HT-29 (cell line): ENCODE data around the gene F10. TPM values are rescaled to one million over a fixed set of nuclear protein-coding genes. Genes with fewer than 3 reads are reported as not detected.

Source experiments
- DNase-seq: peaks from one replicate; pipeline ENCODE4 v3.0.0-alpha.2; 2015; ENCODE audit warnings: low spot score
- total RNA-seq: library from RNA; depleted of rRNA; stranded (reverse); fragments of >200 nt; shearing (Covaris generic); gene quantifications from 2 replicates; pipeline ENCODE4 v1.2.3, GENCODE V29; 2014

Gene F10
- total RNA-seq, 1 experiment from 2014 or later: not detected

DNA sequence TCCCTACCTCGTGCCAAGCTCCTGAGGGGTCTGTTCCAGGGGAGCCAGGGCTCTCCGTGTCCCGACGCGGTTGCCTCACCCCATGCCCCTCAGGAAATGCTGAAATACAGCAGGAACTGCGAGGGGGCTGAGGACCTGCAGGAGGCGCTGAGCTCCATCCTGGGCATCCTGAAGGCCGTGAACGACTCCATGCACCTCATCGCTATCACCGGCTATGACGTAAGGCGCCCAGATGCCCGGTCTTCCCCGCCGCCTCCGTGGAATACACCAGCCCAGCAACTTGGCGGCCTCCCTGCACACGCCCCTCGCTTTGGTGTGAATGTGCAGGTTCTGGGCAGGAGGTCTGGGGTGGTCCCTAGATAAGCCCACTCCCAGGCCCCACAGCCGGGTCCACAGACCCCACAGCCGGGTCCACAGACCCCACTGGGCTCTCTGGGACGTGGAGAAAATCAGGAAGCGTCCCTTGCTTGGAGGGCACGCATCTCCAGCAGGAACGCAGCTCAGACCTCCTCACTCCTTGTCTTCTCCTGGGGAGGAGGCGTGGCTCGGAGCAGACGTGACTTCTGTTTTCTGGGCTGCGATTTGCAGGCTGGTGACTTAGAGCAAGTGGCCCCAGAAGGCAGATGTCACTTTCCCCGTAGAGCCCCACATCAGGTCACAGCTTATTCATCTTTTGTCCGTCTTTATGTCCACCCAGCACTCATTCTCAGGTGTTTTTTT, 36.4 kb upstream of the F10 start:
- DNase-seq: no peak

DNA sequence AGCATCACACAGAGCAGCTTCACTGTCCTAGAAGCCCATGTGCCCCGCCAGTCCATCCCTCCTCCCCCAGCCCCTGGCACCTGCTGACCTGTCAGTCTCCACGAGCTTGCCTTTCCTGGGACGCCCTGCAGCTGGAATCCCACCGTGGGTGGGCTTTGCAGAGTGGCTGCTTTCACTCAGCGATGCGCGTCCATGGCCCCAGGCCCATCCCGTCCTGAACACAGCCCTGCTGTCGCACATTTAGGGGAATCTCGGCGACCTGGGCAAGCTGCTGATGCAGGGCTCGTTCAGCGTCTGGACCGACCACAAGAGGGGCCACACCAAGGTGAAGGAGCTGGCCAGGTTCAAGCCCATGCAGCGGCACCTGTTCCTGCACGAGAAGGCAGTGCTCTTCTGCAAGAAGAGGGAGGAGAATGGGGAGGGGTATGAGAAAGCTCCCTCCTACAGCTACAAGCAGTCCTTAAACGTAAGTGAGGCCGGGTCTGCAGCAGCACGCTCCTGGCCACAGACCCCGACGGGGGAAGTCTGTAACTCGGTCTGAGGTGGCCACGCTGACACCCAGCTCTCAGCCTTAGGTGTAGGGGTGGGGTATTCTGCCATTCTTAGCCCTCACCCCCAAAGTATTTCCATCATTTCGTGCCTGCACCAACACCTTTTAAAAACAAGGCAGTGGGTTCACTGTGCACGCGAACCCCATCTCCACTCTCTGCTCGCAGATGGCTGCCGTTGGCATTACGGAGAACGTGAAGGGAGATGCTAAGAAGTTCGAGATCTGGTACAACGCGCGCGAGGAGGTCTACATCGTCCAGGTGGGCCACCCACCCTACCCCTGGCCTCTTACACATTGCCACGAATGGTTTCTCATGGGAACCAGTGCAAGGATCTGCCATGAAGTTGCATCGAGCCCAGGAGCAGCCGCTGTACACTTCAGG, 35.3 kb upstream of the F10 start:
- no peak for DNase-seq

DNA sequence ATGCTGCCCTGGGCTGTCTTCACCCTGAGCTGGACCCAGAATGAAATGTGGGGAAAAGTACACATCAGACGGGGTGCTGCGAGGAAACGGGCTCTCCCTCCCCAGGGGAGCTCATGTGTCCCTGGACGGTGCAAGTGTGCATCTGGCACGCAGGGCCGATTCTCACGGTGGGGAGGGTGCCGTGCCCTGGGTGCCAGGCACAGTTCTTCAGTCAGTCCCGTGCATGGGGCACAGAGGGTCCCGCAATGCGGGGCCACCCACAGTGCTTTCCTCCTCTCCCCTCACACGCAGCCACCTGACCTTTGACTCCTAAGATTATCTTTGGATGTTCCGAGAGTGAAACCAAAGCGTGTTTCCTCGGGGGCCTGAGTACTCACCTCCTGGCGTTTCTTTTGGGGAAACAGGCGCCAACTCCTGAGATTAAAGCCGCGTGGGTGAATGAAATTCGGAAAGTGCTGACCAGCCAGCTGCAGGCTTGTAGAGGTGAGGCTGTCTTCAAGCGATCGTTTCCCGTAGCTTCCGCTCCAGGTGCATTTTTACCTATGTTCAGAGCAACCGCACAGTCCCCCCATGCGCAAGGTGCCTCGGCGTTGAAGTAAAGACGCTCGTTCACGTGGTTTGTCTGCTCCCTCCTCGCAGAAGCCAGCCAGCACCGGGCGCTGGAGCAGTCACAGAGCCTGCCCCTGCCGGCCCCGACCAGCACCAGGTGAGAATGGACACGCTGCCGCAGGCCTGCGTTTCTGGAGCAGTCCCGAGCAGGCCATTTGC, 34.5 kb upstream of the F10 start:
- DNase-seq: no peak

DNA sequence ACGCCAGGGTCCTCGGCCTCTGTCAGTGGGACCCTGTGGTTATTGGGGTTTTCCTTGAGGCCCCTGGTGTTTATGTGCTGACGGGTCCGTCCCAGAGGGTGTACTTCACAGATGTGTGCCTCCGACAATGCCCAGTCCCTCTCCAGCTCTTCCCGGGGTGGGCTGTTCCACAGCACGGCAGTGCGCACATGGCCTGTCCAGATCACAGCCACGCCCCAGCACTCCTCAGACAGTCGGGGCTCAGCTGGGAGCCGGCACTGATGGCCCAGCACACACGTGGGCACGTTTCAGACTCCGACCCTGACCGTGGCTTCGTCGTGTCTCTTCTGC, 33.9 kb upstream of the F10 start:
- DNase-seq: no peak

DNA sequence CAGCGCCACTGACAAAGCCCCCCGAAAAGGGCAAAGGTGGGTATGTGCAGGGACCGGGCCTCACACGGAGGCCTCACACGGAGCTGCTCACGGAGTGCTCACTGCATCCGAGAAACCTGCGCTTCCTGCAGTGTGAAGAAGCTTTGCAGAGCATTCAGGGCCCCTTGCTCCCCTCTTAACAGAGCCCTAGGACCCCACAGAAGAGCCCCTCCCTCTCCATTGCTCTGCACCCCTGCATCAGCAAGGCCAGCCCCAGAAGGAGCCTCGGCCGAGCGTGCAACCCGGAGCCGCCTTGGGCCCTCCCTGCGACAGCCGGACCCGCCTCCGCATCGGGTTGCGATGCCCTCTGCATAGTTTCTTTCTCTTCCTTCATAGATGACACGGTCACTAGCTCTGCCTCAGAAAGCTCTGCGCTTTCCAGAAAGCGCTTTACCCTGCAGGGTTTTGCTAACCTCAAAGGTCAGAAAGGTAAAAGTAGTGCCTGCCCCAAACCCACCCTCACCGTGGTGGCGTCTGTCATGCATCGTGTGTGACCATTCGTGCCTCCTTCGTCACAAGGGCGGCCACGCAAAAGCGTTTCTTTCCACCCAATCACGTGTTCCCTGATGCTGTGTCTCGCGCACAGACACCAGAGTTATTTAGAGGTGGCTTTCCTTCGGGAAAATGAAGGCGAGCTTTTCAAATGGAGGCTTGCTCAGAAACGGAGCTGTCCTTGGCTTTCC, 32.7 kb upstream of the F10 start:
- DNase-seq: no peak

DNA sequence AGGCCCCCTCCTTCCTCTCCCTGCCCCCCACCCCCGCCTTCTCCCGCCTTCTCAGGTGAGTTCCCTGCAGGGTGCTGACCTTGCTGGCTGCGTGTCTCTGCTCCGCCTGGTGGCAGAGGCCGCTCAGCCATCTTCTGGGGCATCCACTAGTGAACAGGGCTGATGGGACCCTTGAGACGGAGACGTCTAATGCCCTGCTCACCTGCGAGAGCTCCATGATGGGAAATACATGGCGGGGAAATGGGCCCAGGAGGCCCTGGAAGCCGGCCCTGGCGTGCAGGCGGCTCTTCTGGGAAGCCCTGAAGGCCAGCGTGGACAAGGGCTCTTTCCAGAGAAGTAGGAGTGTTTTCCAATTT, 32.2 kb upstream of the F10 start:
- no peak for DNase-seq

DNA sequence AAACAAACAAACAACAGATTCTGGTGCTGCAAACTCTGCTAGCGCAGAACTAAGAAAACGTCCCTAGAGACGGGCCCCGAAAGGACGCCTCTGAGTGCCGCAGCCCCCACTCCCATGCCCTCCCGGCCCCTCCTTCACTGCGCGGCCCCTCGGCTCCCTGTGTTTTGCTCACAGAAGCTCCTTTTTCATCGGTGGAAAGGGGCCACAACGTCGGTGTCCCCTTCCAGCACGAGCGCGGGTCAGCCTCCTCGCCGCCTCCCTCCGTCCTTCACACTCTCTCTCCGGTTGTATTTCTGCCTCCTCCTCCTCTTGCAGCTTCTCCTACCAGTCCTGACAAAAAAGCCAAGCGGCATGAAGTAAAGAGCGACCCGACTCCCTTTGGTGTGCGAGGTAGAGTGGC, 31.8 kb upstream of the F10 start:
- DNase-seq: no peak

DNA sequence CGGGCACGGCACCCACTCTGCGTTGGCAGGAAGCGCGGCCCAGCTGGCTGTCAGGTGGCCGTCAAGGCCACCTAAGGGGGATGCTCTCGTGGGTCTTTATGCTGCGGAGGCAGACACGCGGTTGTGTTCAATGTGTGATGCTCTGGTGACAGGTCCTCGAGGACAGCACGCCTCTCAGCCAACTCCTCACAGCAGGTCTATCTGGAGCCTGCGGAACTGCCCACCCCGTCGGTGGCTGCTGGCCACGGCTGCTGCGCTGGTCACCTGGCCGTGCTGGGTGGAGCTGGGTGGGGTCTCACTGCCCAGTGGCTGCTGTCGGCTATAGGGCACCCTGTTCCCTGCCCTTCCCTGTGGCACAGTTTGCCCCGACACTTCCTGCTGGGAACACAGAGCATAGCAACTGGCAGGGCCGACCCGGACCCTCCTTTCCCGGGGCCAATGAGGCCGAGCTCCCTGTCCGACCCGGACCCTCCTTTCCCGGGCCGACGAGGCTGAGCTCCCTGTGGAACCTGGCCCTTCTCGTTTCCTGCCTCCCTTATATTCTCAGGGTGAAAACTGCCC, 31.3 kb upstream of the F10 start:
- no peak for DNase-seq

DNA sequence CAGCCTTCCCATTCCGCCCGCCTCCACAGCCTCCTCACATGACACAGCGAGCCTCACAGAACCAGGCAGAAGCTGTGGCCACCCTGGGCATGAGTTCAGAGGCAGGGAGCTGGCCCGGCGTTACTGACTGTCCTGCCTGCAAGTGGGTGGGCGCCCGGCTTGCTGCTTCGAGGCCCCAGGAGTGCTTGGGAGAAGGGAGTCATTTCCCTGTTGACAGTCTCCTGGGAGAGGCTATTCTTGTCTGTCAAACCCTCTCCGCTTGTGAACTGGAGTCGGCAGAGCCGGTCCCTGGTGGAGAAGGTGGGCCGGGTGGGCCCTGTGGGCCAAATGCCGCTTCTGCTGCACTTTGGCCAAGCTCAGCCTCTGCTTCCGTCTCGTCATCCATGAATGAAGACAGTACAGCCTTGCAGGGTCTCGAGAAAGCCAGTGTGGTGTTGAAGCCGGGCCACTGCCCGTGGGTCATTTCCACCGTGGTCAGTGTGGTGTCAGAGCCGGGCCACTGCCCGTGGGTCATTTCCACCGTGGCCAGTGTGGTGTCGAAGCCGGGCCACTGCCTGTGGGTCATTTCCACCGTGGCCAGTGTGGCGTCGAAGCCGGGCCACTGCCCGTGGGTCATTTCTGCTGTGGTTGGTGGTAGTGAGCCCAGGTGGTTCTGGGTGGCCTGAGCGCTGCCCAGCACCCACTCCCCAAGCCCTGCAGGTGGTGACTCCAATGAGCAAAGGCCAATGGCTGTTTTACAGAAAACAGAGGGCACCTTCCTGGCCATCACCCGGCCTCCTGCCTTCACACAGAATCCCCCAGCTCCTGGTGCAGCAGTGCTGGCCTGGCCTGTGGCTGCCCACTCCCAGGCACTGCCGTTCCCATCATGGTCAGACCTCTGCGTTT, 30.5 kb upstream of the F10 start:
- DNase-seq: no peak

DNA sequence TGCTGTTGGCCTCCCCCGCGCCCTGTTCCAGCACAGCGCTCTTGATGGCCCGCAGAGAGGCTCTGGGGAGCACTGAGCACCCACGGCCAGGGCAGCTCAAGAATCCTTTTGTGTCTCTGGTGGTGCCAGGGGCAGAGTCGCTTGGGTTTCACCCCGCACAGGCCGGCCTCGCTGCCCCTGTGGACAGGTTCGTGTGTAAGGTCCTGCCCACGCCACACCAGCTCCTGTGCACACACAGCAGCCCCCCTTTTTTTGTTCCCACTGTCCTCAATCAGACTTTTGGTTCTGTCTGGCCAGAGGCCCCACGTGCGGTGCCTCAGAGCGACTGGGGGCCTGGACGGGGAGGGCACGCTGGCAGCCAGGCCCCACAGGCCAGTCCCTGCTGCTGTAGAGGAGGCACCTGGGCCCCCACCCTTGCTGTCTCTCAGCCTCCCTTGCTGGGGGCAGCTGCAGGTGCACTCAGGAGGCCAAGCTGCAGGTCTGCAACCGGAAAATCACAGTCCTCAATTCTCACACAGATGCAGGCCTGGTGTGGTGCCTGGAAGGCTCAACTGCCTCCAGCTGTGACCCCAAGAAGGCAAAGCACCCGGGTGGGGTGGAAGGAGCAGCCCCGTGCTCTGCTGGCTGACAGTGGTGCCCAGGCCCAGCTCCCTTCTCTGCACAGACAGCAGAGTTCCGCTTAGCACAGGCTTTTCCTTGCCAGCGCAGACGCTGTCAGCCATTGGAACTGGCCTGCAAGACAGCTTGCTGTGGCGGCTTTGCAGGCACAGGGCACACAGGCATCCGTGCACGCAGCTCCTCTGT, 29.6 kb upstream of the F10 start:
- DNase-seq: no peak

DNA sequence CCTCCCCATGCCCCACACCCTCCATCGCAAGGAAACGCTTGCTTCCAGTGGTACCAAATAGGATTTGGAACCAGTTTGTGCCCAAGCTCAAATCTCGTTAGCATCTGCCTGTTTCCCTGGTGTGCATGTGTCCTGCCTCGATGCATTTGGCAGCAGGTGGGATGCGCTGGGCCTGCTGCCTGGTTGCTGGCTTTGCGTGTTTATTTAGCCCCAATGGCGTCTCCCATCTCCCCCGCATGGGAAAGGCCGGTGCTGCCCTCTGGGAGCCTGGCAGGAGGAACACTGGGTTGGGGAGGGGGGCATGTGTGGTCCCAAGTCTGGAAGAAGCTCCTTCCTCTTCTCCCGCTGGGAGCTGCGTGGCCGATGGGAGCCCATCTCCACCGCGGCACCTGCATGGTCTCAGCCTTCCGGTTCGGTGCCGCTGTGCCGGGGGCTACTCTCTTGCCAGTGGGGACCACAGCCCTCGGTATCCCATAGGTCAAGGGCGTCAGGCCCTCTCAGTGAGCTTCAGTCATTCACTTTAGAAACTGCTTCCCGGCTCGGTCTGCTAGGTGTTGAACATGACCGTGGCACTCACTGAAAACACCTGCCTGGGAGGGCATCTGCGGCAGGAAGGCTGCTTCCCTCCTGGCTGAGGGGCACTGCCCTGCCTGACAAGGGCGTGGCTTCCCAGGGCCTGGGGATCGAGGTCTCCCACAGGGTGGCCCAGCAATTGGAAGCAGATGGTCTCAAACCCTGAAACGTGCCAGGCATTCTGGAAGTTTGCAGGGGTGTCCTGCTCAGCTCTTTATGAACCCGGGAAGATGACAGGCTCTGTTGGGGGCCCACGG, 28.8 kb upstream of the F10 start:
- DNase-seq: no peak

DNA sequence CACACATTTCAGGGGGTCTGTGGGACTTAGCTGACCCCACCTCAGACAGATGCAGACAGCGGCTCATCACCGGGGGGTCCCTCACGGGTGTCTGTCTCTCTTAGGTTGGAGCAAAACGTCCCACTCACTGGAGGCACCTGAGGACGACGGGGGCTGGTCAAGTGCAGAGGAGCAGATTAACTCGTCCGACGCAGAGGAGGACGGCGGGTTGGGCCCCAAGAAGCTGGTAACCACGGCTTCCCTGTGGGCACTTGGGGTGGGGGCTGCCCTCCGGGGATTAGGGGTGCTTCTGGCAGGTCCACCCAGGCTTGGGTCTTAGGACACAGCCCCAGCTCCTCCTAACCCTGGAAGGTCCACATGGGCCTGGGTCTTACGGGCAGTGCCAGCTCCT, 28.2 kb upstream of the F10 start:
- no peak for DNase-seq

DNA sequence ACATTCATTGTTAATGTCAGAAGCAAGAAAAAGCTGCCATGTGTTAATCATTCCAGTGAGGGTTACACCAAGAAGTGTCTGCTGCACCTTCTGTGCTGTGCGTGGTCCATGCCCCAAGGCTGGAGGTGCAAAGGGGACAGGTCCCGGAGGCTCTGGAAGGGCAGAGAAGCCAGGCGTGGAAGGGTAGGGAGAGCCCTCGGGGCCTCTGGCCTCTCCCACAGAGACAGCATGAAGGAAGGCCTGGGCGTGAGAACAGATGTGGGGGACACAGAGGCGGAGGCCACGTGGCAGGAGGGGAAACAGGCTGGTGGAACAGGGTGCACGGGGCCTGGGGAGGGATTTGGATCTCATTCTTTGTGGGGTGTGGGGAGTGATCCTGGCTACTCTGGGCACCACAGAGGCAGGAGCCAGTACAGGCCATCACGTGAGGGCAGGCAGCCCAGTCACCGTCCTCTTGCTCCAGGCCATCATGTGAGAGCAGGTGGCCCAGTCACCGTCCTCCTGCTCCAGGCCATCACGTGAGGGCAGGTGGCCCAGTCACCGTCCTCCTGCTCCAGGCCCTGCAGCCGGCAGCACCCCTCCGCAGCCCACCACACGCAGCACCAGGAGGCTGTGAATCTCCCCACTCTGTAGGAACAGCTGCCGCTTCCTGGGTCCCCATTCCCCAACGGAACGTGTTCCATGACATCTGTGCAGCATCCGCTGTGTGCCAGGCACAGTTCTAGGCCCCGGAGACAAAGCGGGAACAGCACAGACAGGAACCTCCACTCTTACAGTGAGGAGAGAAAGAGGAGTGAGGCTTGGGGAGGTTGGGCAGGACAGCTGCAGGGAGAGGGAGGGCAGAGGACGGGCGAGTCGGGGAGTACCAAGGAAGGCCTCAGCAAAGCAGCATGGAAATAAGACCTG, 27.2 kb upstream of the F10 start:
- no peak for DNase-seq

DNA sequence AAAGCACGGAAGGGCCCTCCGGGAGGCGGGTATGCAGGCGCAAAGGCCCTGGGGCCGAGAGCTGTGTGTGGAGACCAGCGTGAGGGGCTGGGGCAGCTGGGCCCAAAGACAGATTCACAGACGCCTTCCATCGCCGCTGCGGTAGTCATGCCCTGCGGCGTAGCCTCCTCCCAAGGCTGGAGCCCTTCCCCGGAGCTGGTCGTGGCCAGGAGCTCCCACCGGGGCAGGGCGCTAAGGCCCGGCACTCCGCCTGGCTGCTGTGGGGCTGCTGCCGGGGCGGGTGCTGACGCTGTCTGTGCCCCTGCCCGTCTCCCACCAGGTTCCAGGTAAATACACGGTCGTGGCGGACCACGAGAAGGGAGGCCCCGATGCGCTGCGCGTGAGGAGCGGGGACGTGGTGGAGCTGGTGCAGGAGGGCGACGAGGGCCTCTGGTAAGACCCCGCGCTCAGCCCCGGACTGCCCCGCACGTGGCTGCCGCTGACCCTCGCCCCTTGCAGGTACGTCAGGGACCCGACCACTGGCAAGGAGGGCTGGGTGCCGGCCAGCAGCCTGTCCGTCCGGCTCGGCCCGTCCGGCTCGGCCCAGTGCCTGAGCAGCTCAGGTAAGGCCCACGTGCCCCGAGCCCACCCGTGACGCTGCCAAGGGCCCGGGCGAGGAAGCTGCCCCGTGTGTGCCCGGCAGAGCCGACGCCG, 26.4 kb upstream of the F10 start:
- no peak for DNase-seq

DNA sequence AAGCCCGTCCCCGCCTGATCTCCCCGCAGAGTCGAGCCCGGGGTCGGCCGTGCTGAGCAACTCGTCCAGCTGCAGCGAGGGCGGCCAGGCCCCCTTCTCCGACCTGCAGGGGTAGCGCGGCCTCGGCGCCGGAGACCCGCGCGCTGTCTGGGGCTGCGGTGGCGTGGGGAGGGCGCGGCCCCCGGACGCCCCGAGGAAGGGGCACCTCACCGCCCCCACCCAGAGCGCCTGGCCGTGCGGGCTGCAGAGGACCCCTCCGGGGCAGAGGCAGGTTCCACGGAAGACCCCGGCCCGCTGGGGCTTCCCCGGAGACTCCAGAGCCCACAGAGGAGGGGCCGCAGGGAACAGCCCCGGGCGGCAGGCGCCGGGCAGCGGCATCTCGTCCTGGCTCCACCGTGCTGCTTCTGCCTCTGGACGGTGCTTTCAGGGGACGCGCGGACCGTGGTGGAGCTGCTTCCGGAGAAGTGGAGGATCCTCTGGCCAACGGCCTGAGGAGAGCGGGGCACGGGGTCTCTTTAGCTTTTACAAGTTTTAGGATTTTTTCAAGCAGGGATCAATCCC, 25.8 kb upstream of the F10 start:
- DNase-seq: no peak

DNA sequence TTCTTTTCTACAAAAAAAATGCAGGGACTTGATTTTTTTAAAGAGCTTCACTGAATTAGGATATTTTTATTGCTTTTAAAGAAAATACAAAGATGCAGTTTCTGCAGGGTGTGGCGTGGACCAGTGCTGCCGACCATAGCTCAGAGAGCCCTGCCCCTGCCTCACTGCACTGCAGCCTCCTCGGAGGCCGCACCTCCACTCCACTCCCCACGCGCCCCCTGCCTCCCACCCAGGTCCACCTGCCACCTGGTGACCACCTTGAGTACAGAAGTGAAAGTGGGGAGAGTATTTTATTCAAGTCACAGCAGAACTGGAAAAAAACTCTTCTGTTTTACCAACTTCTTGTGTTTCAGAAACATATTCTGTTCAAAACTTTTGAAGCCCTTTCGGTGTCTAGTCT, 24.9 kb upstream of the F10 start:
- no peak for DNase-seq
